ENCODE results near the gene ZNF599. TPM values are rescaled to one million over a fixed set of nuclear protein-coding genes. Genes with fewer than 3 reads are reported as not detected.

ZNF599 gene
- total and polyA plus RNA-seq, 11 donors = 2.8 to 5.6 (median 3.3) TPM

DNA sequence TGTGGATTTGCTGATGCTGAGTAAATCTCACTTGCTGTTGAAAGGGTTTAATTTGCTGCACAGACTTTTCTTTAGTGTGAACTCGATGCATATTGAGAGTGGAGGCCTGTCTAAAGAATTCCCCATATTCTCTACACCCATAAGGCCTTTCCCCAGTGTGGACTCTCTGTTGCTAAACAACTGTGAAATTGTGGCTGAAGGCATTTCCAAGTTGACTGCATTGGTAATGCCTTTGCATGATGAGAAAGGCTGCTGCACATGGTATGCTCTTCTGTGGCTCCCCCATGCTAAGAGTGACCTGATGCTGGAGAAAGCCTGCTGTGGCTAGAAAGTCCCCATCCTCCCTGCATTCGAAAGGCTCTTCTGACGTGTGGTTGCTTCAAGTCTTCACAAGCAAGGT lies 6.6 kb upstream of the ZNF599 start:
- ATAC-seq = no peak
- WGBS, 4 donors = 66 to 79% (median 75%) methylated on average over 3 of the region's 3 CpGs
- Histone ChIP-seq H3K9me3 (peaks cover 0 to 11% (median 0%) of the 10 kb centered on the region in 12 donors), H3K4me3 (no peak overlapping the region), H3K36me3 (no peaks in the 10 kb centered on the region), H3K27me3 (no peaks in the 10 kb centered on the region), H3K27ac (no peak overlapping the region), H3K4me1 (no peaks in the 10 kb centered on the region)
- TF ChIP-seq POLR2A (IDR thresholded peaks at IDR 0.05) = no peak
- TF ChIP-seq, protein P1, sequence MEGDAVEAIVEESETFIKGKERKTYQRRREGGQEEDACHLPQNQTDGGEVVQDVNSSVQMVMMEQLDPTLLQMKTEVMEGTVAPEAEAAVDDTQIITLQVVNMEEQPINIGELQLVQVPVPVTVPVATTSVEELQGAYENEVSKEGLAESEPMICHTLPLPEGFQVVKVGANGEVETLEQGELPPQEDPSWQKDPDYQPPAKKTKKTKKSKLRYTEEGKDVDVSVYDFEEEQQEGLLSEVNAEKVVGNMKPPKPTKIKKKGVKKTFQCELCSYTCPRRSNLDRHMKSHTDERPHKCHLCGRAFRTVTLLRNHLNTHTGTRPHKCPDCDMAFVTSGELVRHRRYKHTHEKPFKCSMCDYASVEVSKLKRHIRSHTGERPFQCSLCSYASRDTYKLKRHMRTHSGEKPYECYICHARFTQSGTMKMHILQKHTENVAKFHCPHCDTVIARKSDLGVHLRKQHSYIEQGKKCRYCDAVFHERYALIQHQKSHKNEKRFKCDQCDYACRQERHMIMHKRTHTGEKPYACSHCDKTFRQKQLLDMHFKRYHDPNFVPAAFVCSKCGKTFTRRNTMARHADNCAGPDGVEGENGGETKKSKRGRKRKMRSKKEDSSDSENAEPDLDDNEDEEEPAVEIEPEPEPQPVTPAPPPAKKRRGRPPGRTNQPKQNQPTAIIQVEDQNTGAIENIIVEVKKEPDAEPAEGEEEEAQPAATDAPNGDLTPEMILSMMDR (IDR thresholded peaks at IDR 0.05) = no peak
- DNase-seq = no peak
- intact Hi-C loops (cut with DNase I) = loop anchor here in 3 of 10 donors (10.0 kb wide), 1 partner anchor 145 kb away; the partner anchor contains the start of gene ZNF30 (in 3 of the 3)

- 70 to 77% (median 76%) methylated on average over 2 of the region's 2 CpGs for WGBS, 4 donors
- H3K9me3 ChIP-seq = peaks cover 0 to 11% (median 0%) of the 10 kb centered on the region in 12 donors
Measured at GRCh38 chr19:34778342-34778741, 5.3 kb upstream of the ZNF599 start.

GRCh38 chr19:34774857-34775256 lies 1.8 kb upstream of the ZNF599 start:
- peaks cover 0 to 14% (median 9%) of the 10 kb centered on the region in 12 donors for H3K4me1 ChIP-seq
- peaks cover 0 to 11% (median 0%) of the 10 kb centered on the region in 12 donors for H3K9me3 ChIP-seq
- DNase-seq (no peak), ATAC-seq (no peak)
- TF ChIP-seq POLR2A (IDR thresholded peaks at IDR 0.05) = no peak
- TF ChIP-seq, protein P1 (IDR thresholded peaks at IDR 0.05) = no peak
- peaks cover 0 to 6% (median 0%) of the 10 kb centered on the region in 9 donors for H3K36me3 ChIP-seq
- H3K4me3 ChIP-seq = no peak overlapping the region
- intact Hi-C loops (cut with DNase I) = loop anchor here in 4 of 10 donors (5.0 to 10.0 kb wide), 3 partner anchors 43 to 152 kb away; partner anchors contain the start of genes ZNF30 (in 4 of the 4) and ZNF181 (in 1 of the 4)
- H3K27me3 ChIP-seq = no peaks in the 10 kb centered on the region
- 61 to 75% (median 65%) methylated on average over 2 of the region's 2 CpGs for WGBS, 4 donors
- no peak overlapping the region for H3K27ac ChIP-seq

More at GRCh38 chr19:34778342-34778741, 5.3 kb upstream of the ZNF599 start:
- H3K36me3 ChIP-seq = no peaks in the 10 kb centered on the region
- ATAC-seq = no peak
- H3K4me3 ChIP-seq = no peak overlapping the region
- intact Hi-C loops (cut with DNase I) = loop anchor here in 3 of 10 donors (10.0 kb wide), 1 partner anchor 146 kb away; the partner anchor contains the start of gene ZNF30 (in 3 of the 3)
- no peak for TF ChIP-seq POLR2A (IDR thresholded peaks at IDR 0.05)
- TF ChIP-seq, protein P1 (IDR thresholded peaks at IDR 0.05) = no peak
- H3K27ac ChIP-seq = no peak overlapping the region
- no peaks in the 10 kb centered on the region for H3K27me3 ChIP-seq
- H3K4me1 ChIP-seq = no peaks in the 10 kb centered on the region
- no peak for DNase-seq

DNA sequence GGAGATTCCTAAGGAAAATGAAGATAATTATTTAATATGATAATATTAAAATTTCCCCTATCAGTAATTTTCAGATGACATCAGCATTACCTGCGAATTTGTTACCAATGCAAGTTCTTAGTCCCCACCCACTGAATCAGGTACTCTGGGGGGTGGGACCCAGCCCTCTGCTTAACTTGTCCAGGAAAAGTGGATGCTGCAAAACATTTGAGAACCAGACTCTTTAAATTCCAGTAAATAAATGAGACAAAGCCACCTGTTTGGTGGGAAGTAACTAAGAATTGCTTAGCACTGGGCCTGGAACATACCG lies 495 bp upstream of the ZNF599 start:
- peak overlapping the region in 10 of 12 donors; percentile 50 to 95 (median 79) for H3K4me3 ChIP-seq
- H3K9me3 ChIP-seq = peaks cover 0 to 4% (median 0%) of the 10 kb centered on the region in 12 donors
- TF ChIP-seq POLR2A (IDR thresholded peaks at IDR 0.05) = no peak
- H3K27ac ChIP-seq = peak overlapping the region in 4 of 12 donors; percentile 66 to 86 (median 81)
- peaks cover 0 to 14% (median 9%) of the 10 kb centered on the region in 12 donors for H3K4me1 ChIP-seq
- intact Hi-C loops (cut with DNase I) = loop anchor here in 6 of 10 donors (1.0 to 10.0 kb wide), 5 partner anchors 39 to 154 kb away; partner anchors contain the start of genes ZNF181 (in 4 of the 6) and ZNF30 (in 4 of the 6)
- peaks cover 0 to 16% (median 12%) of the 10 kb centered on the region in 9 donors for H3K36me3 ChIP-seq
- ATAC-seq (no peak), DNase-seq (no peak)
- no peaks in the 10 kb centered on the region for H3K27me3 ChIP-seq
- WGBS, 4 donors = 73 to 76% (median 74%) methylated on average over 2 of the region's 2 CpGs
